ENCODE results near the gene GANAB.
A peak's percentile ranks its signal among the peaks of the same experiment; 100 is the strongest.
"Not testable (repeated sequence)": the region's sequence is repeated elsewhere in the genome, so short reads cannot be mapped to it uniquely, and the experiment has no call there.

GANAB gene

DNA sequence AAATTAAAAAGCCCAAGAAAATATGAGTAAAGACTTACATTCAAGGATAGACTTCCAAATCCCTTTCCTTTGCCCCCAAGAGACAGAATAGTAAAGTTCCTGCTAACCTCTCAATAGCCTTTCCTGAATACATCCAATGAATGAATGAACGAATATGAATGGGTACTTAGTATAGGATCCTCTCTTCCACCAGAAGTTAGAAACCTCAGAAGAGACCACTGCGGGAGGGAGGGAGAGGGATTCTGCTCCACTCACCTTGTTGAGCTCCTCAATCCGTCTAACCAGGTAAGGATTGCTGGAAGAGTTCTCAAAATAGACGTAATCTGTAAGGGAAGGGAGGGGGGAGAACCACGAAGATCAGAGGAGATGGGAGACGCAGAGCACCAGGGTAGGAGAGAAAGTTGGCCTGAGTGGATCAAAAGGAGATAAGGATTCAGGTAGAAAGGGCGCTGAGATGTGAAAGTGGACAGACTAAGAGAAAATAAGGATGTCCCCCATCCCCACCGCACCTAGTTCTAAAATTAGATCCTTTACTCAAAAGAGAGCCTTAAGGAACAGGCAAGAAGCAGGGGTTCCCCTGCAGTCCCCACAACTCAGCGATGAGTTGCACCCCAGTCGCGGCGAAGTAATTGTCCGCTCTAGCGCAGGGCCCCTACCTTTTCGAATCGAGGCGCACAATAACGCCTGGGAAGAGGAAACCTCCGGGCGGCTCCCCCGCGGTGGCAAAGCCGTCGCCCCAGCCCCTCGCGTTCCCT is 45.9 kb downstream of the GANAB start:
- DNase-seq, result no peak

DNA sequence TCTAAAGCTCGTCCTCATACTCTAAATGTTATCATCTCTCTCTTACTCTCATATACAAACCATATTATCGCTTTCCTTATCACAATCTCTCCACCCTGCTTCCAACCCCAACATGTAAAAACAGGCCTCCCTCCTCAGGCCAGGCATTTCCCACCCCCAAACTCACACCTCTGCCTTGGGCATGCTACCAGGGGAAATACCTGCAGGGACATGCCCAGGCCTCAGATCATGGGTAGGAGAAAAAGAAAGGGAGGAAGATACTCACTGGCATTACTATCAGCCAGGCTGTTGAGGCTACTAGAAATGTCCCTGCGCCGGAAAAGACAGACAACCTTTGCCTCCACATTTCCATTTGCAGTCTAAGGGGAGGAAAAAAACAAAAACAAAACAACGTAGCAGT is 46.5 kb downstream of the GANAB start:
- DNase-seq, result no peak

DNA sequence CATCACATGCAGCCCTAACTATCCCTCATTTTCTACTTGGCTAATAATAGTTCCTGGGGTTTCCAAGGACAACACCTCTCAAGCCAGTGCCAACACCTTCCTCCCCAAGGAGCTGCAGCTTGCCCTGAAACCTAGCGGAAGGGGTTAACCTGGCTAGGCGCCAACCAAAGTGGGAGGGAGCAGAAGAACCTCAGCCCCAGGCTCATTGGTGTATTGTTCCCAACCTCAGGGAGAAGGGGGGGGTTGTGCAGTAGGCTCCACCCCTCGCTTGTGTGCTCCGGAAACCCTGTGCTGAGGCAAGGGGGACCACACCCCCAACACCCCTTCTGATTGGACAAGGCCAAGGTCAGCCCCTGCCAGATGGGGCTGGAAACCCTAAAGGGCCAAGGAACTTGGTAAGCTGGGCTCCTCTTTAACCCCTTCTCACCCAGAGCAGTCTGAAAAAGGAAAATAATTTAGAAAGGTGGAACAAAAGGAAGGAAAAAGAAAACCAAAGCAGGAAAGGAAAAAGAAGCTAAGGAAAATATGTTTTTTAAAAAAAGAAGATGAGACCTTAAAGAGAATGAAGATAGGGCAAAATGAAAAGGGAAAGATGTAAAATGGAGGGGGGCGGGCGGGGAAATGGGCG is 47.2 kb downstream of the GANAB start:
- DNase-seq, result peak; percentile 93 to 98 (median 96)

DNA sequence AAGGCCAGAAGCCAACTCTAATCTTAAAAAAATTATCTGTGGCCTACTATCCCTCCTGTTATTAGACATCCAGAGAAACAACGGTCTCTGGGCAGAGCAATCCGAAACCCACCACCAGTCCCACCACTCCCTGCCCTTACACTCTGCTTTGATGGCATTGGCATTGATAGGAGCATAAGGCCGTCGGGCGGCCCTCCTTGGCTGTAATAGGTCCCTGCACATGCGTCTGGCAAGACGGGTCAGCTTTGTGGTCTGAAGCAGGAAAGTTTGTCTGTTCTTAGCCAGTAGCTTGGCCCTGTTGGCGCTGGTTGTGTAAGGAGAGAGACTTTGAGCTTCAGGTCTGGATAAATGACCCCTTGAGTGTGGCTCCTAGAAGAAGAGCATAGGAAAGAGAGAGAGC is 51.3 kb downstream of the GANAB start:
- DNase-seq, result no peak

DNA sequence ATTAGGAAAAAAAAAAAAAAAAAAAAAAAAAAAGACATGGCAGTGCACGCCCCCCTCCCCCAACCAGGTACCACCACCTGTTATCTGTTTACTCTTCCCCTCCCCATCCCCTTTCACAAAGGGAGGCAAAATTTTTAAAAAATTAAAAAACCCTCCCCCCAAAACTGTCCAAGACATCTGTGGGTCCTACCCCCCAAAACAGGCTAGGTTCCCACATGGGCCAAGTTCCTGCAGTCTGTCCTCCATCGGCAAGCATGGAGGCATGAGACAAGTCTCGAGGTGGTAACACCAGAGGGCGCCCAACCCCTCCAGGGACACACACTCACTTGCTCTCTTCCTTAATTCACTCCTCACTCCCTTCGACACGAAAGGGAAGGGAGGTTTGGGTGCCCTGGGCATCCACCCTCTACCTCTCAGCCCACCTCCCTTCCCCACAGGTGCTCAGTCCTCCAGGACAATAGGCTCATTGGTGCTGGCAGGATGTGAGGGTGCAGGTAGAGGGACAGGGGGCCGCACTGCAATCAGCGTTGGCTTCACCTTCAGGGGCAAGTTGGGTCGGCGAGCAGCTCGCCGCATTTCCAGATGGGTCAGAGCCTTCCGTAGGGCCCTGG is 52.9 kb downstream of the GANAB start:
- DNase-seq, result peak; percentile 89 to 95 (median 92)

GRCh38 chr11:62592989-62593421 is 53.4 kb downstream of the GANAB start:
- no peak for DNase-seq

DNA sequence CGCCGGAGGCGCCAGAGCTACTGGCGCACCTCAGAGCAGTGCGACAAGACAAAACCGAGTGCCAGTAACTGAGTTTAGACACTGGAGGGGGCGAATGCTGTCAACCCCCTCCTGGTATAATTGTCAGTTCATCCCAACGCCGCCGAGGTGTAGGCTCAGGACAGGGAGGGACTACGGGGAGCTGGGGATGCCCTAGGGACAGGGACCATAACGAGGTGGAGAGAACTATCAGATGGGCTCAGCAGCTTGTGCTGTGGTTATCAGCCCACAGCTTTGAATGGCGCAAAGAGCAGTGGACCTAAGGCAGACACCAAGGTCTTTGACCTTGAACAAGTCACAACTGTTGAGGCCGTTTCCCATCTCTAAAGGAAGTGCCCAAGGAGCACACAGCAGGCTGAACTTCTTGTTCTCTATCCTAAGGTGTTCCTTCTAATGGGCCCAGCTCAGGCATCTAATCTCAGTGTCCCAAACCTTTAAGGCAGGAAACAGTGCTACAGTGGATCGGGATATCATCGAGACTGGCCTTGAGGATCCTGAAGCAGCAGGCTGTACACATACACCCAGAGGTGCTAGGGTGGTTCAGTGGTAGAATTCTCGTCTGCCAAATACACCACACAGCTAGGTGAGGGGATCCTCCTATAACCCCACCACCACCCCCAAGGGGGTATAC is 54.1 kb downstream of the GANAB start:
- peak in 2 of 4 experiments; percentile 22 to 36 for DNase-seq

DNA sequence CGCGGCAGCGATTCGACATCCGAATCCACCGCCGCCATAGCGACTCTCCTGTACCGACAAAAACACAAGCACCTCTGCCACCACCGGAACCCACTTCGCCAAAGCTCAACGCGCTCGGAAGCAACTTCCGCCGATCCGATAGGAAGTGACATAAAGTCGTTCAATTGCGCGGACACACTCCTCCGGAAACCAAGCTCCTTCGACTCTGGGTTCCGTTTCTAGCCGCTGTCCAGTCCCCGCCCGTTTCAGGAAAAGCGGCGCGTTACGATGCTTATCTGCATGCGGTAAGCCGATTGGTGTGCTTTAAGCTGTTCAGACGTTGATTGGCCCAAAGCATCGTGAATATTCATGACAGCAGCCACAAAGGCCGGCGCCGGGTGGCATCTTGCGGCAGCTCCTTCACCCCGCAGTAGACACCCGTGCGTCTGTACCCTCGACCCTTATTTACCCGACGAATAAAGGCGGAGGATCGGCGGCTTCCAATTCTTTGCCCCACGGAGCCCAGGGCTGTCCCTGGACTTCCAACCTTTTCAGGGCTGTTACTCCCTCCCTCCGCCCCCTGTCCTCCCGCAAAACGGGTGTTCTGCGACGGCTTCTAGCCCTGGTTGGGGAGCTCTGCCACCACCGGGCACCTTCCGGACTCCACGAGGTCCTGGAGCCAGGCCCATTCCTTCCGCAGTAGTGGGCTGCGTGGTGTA is 54.8 kb downstream of the GANAB start, which contains the start of gene TUT1:
TUT1 (minus strand) TSS at position 76 of the 698 bp plus-strand sequence; CDS start at position 38, 38 bp downstream.
- DNase-seq, result peak; percentile 98 to 99 (median 98)

GRCh38 chr11:62588966-62589637 is 57.3 kb downstream of the GANAB start:
- peak in 3 of 4 experiments; percentile 26 to 33 (median 30) for DNase-seq

DNA sequence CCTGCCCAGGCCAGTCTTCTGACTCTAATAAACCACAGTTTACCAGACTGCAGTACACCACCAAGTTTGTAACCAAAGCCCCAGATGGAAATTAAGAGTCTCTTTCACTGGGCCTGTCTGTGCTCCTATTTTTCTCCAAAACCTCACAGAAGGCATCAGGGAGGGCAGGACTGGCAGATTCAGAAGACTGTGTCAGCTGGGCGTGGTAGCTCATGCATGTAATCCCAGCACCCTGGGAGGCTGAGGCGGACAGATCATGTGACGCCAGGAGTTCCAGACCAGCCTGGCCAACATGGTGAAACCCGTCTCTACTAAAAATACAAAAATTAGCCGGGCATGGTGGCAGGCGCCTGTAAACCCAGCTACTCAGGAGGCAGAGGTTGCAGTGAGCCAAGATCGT is 61.1 kb downstream of the GANAB start:
- DNase-seq, result not testable (repeated sequence)

DNA sequence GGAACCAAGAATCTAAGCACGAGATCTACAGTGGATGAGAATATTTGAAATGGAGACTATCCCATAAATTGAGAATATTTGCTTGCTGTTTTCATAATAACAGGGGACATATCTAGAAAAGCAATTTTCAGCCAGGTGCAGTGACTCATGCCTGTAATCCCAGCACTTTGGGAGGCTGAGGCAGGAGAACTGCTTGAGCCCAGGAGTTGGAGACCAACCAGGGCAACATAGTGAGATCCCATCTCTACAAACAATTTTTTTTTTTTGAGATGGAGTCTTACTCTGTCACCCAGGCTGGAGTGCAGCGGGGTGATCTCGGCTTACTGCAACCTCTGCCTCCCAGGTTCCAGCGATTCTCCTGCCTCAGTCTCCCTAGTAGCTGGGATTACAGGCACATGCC is 64.7 kb downstream of the GANAB start:
- DNase-seq, result not testable (repeated sequence)

DNA sequence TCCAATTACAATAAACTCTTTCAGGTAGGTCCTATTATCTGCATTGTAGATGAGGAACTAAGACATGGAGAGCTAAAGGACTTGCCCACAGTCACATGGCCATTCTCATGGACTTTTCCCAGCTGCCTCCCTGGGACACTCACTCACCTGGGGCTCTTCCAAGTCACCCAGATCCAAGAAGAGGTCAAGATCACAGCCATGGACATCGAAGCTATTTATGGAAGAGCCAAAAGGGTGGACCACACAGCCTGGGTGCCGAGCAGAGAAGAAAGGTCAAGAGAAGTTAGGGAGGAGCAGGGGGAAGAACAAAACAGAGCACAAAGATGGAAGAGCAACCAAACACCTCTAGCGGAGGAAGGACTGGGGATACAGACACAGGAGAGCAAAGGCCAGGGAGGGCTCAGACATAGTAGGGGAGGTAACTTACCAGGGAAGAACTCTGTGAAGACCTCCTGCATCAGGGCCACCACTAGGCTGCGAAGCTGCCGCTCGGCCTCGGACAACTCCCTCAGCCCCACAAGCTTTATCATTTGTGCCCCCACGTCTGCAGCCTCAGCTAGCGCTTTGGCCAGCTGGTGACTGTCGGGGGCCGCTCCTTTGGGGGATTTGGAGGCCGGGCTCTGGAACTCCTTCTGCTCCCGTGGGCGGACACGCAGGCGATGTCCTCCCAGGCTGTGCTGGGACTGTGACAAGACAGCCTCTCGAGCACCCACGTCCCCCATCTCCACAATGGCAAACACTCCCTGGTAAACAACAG is 65.3 kb downstream of the GANAB start:
- DNase-seq, result no peak

DNA sequence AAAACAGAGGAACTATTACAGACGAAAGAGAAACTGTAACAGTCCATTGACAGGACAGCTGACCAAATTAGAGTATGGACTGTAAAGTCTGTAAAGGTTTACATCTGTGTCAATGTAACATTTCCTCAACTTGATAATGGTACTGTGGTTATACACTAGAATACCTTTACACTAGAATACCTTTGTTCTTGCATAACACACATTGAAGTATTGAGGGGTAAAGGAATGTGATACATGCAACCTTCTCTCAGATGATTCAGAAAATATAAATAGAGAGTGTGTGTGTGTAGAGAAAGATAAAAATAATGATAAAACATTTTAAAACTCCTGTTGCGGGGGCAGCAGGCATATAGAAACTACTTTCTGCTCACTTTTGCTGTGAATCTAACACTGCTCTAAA is 67.2 kb downstream of the GANAB start:
- no peak for DNase-seq

- no peak for DNase-seq
Observed at GRCh38 chr11:62578541-62578940, 67.9 kb downstream of the GANAB start.

DNA sequence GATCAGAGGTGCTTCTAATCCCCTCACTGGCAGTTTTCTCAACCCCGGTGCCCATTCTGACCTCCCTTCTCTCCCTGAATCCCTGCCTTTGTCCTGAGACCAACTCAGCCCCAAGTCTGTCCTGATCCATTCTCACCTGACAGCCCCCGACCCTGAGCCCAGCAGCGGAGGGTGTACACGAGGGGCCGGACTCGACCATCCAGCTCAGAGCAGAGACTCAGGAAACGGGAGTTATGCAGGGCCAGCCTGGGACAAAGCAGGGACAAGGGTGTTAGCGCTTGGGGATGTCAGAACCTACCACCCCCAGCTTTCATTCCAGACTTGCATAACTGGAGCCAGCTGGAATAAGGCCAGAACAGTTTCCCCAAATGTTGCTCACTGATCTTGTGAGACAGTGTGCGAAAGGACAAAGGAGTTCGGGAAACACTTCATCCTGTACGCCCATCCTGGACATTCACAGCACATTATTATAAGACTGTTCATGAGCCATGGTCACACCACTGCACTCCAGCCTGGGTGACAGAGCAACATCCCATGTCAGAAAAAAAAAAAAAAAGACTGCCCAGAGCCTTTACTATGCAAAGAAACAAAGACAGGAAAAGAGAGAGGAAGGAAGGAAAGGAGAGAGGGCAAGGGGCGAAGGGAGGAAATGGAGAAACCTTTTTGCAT is 69.2 kb downstream of the GANAB start:
- DNase-seq, result peak; percentile 52 to 73 (median 66)

- no peak for DNase-seq
Observed at GRCh38 chr11:62575837-62576236, 70.6 kb downstream of the GANAB start.

DNA sequence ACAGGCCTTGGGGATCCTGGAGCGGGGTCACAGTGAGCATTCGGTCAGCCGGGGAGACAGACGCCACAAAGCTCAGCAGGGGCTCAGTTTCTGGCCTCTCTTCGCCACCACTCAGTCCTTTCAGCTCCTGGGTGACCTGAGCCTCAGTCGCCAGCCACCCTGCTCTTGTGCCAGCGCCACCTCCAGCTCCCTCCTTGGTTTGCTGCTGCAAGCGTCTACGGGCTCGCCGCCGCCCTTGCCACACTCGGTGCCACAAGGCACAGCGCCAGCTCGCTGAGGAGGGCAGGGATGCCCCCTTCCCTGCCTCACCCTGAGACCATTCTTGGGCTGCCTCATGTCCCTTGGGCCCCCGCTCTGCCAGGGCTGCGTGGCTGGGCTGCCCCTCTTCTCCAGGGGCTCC is 71.3 kb downstream of the GANAB start:
- DNase-seq, result no peak

All from suppressor macrophage (primary cell).